ENCODE measurements around the gene LGSN.
A peak's percentile ranks its signal among the peaks of the same experiment; 100 is the strongest.

The LGSN gene

DNA sequence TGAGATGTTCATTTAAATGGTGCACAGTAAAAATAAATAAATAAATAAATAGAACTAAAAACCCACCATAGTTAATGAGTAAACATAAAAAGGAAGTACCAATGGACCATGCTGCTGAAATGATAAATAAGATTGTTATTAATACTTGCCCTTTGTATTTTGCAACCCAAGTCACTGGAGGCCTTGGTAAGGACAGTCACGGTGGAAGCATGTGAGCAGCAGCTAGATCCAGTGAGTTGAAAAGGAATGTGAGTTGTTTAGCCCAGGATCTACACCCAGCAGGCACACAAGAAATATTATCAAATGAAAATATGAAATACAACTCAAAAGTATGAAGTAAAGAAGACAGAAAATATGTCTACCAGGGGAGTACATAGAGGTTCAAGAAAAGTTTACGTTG is 6.7 kb downstream of the LGSN start:
- no peak for DNase-seq
- H3K9me3 ChIP-seq (ENCODE audit: insufficient read depth, low read length, severe bottlenecking) = no peaks in the 10 kb centered on the region
- TF ChIP-seq, protein P1, sequence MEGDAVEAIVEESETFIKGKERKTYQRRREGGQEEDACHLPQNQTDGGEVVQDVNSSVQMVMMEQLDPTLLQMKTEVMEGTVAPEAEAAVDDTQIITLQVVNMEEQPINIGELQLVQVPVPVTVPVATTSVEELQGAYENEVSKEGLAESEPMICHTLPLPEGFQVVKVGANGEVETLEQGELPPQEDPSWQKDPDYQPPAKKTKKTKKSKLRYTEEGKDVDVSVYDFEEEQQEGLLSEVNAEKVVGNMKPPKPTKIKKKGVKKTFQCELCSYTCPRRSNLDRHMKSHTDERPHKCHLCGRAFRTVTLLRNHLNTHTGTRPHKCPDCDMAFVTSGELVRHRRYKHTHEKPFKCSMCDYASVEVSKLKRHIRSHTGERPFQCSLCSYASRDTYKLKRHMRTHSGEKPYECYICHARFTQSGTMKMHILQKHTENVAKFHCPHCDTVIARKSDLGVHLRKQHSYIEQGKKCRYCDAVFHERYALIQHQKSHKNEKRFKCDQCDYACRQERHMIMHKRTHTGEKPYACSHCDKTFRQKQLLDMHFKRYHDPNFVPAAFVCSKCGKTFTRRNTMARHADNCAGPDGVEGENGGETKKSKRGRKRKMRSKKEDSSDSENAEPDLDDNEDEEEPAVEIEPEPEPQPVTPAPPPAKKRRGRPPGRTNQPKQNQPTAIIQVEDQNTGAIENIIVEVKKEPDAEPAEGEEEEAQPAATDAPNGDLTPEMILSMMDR (IDR thresholded peaks at IDR 0.05; ENCODE audit: borderline replicate concordance, extremely low read depth, low read length, poor library complexity, severe bottlenecking) = no peak
- H3K27me3 ChIP-seq (ENCODE audit: insufficient read depth, low read length, poor library complexity) = no peaks in the 10 kb centered on the region
- no peak overlapping the region for H2AFZ ChIP-seq (ENCODE audit: low read depth, low read length)
- H3K4me3 ChIP-seq (ENCODE audit: low read depth in 1 of 2, low read length in 2 of 2) = no peak overlapping the region
- no peak overlapping the region for H3K9ac ChIP-seq (ENCODE audit: low read depth, low read length)
- H3K4me2 ChIP-seq (ENCODE audit: insufficient read depth, low read length) = no peak overlapping the region
- no peaks in the 10 kb centered on the region for H3K4me1 ChIP-seq (ENCODE audit: insufficient read depth, low read length)
- ATAC-seq (ENCODE audit: insufficient read depth, low read depth) = no peak
- no peaks in the 10 kb centered on the region for H4K20me1 ChIP-seq (ENCODE audit: insufficient read depth, low read length)
- H3K36me3 ChIP-seq (ENCODE audit: insufficient read depth, low read length) = no peaks in the 10 kb centered on the region
- no peaks in the 10 kb centered on the region for H3K79me2 ChIP-seq (ENCODE audit: insufficient read depth, low read length)
- H3K27ac ChIP-seq (ENCODE audit: low read length) = no peak overlapping the region

DNA sequence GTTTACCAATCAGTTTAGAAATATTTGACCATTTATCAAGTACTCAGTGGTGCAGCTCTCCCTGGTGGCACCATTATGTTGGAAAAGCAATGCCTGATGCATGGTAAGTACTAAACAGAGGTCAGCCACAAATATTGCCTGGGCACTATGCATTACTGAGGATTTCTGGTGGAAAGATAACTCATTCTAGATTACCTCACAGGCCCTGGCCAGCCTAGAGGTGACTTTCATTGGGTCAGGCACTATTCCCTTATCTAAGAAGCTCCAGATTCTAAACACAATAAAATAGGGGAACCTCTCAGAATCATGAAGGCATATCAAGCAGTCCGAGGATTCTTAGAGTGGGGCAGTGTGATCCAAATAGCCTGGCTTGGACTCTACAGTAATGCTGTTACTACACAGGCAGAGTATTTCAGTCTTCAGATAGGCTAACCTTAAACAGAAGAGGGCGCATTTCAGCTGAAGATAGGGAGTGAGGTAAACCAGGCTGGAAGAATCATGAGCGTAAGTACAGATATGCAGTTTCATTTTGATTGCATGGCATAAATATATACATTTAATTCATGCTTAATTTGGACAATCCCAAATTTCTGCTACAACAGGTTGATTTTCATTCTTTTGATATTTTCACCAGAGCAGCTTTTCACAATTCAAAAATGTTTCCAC is 12.1 kb downstream of the LGSN start:
- no peaks in the 10 kb centered on the region for H3K4me1 ChIP-seq (ENCODE audit: insufficient read depth, low read length)
- no peak overlapping the region for H3K4me2 ChIP-seq (ENCODE audit: insufficient read depth, low read length)
- no peak overlapping the region for H3K27ac ChIP-seq (ENCODE audit: low read length)

DNA sequence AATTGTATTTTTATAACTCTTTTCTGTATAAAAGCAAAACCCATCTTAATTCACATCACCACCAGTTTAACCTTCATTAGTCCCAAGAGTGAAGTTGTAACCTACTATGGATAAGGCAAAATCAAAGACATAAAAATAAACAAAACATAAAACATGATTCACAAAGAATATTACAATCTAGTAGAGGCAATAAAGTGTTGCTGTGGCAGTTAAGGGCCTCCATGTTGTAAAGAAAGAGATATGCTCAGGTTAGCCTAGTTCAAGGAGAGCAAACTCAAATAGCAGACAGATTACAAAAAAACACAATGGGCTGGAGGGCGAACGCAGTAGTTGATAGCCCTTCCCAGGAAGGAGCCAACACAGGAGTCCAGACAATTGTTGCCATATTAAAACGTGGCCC is 13.4 kb downstream of the LGSN start:
- Histone ChIP-seq H3K4me3 (ENCODE audit: low read depth in 1 of 2, low read length in 2 of 2) (no peak overlapping the region), H3K36me3 (ENCODE audit: insufficient read depth, low read length) (no peaks in the 10 kb centered on the region), H3K9ac (ENCODE audit: low read depth, low read length) (no peak overlapping the region), H3K27ac (ENCODE audit: low read length) (no peak overlapping the region), H3K4me2 (ENCODE audit: insufficient read depth, low read length) (no peak overlapping the region), H2AFZ (ENCODE audit: low read depth, low read length) (no peak overlapping the region), H3K27me3 (ENCODE audit: insufficient read depth, low read length, poor library complexity) (no peaks in the 10 kb centered on the region), H3K4me1 (ENCODE audit: insufficient read depth, low read length) (no peaks in the 10 kb centered on the region), H4K20me1 (ENCODE audit: insufficient read depth, low read length) (no peaks in the 10 kb centered on the region), H3K9me3 (ENCODE audit: insufficient read depth, low read length, severe bottlenecking) (no peaks in the 10 kb centered on the region), H3K79me2 (ENCODE audit: insufficient read depth, low read length) (no peaks in the 10 kb centered on the region)
- no peak for DNase-seq
- TF ChIP-seq, protein P1 (IDR thresholded peaks at IDR 0.05; ENCODE audit: borderline replicate concordance, extremely low read depth, low read length, poor library complexity, severe bottlenecking) = no peak
- no peak for TF ChIP-seq EZH2 (IDR thresholded peaks at IDR 0.05; ENCODE audit: borderline replicate concordance, low read depth, low read length, severe bottlenecking)
- no peak for ATAC-seq (ENCODE audit: insufficient read depth, low read depth)

More for the DNA sequence above, 12.1 kb downstream of the LGSN start:
- Histone ChIP-seq H3K79me2 (ENCODE audit: insufficient read depth, low read length) (no peaks in the 10 kb centered on the region), H3K9me3 (ENCODE audit: insufficient read depth, low read length, severe bottlenecking) (no peaks in the 10 kb centered on the region), H2AFZ (ENCODE audit: low read depth, low read length) (no peak overlapping the region), H3K36me3 (ENCODE audit: insufficient read depth, low read length) (no peaks in the 10 kb centered on the region), H3K27me3 (ENCODE audit: insufficient read depth, low read length, poor library complexity) (no peaks in the 10 kb centered on the region), H3K4me3 (ENCODE audit: low read depth in 1 of 2, low read length in 2 of 2) (no peak overlapping the region), H3K9ac (ENCODE audit: low read depth, low read length) (no peak overlapping the region), H4K20me1 (ENCODE audit: insufficient read depth, low read length) (no peaks in the 10 kb centered on the region)
- DNase-seq (no peak), ATAC-seq (ENCODE audit: insufficient read depth, low read depth) (no peak)
- TF ChIP-seq EZH2 (IDR thresholded peaks at IDR 0.05; ENCODE audit: borderline replicate concordance, low read depth, low read length, severe bottlenecking) = no peak
- TF ChIP-seq, protein P1 (IDR thresholded peaks at IDR 0.05; ENCODE audit: borderline replicate concordance, extremely low read depth, low read length, poor library complexity, severe bottlenecking) = peak; percentile 37
